ENCODE results near the gene ANTXR1. TPM values are rescaled to one million over a fixed set of nuclear protein-coding genes. Genes with fewer than 3 reads are reported as not detected.

The ANTXR1 gene
- total and polyA plus RNA-seq, 9 of the 15 experiments (the other 6 are each of a cell fraction or from before 2014, with no cell fraction given) = 0.07 to 1.00 (median 0.54) TPM

GRCh38 chr2:69223759-69224511 is 211.0 kb downstream of the ANTXR1 start:
- Histone ChIP-seq H3K36me3 (ENCODE audit: control insufficient read depth, insufficient read depth, low read length) (no peaks in the 10 kb centered on the region), H2AFZ (ENCODE audit: low read depth, low read length) (no peak overlapping the region), H4K20me1 (replicated peaks; ENCODE audit: control insufficient read depth, insufficient read depth, low read length) (no peaks in the 10 kb centered on the region; the same call in 1 of the 2 replicates), H3K4me2 (ENCODE audit: insufficient read depth, low read length) (no peak overlapping the region), H3K27ac (ENCODE audit: extremely low read depth, low read depth, low read length) (no peak overlapping the region), H3K9me3 (replicated peaks; ENCODE audit: control insufficient read depth, insufficient read depth, low read depth, low read length) (no peaks in the 10 kb centered on the region), H3K79me2 (ENCODE audit: control insufficient read depth, insufficient read depth, low read length) (no peaks in the 10 kb centered on the region), H3K4me1 (replicated peaks in 1 of 2; ENCODE audit: control insufficient read depth in 2 of 2, insufficient read depth in 2 of 2, low read length in 2 of 2) (no peaks in the 10 kb centered on the region), H3K9ac (ENCODE audit: insufficient read depth in 1 of 2, low read depth in 2 of 2, low read length in 2 of 2) (no peak overlapping the region), H3K9me1 (ENCODE audit: control insufficient read depth, insufficient read depth, low read length) (no peaks in the 10 kb centered on the region), H3K4me3 (no peak overlapping the region), H3K27me3 (ENCODE audit: control insufficient read depth in 2 of 2, insufficient read depth in 2 of 2, low read length in 2 of 2) (peaks cover 2 to 23% of the 10 kb centered on the region in 2 experiments; a peak in 2 of 5 replicates)
- POLR2A ChIA-PET = interaction anchor here (1.7 kb wide), 1 partner anchor 34 kb away, joined by 5 read pairs; no protein-coding TSS in a partner anchor
- no peak for DNase-seq (ENCODE audit: extremely low read depth in 1 of 4, low spot score in 3 of 4)
- in situ Hi-C loops (cut with MboI) = no loop called here
- CTCF ChIA-PET (ENCODE audit: low intra/inter-chr PET ratio) = no interaction called here
- no peak for FAIRE-seq
- no peak for ATAC-seq
- TF ChIP-seq, protein P1, sequence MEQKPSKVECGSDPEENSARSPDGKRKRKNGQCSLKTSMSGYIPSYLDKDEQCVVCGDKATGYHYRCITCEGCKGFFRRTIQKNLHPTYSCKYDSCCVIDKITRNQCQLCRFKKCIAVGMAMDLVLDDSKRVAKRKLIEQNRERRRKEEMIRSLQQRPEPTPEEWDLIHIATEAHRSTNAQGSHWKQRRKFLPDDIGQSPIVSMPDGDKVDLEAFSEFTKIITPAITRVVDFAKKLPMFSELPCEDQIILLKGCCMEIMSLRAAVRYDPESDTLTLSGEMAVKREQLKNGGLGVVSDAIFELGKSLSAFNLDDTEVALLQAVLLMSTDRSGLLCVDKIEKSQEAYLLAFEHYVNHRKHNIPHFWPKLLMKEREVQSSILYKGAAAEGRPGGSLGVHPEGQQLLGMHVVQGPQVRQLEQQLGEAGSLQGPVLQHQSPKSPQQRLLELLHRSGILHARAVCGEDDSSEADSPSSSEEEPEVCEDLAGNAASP (IDR thresholded peaks at IDR 0.05) = no peak
- intact Hi-C loops (cut with micrococcal nuclease) = no loop called here
- 2% methylated on average over 6 of the region's 6 CpGs for WGBS (ENCODE audit: insufficient coverage, low coverage, missing lambda C conversion rate)
- BruUV-seq (replicated peaks) = no TSS peak

DNA sequence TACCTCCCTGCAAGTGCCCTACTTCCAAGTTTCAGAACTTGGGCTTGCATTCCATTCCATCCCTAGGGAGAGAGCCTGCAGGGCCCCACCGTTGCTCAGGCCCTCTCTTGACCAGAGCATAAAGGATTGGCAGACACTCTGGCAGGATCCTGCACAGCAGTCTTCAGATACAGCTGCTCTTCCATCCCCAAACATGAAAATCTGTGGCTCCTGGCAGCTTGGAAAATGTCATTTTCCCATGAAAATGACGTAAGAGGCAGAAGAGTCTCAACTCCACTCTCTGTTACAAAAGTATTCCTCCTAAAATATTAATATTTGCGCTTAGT is 211.5 kb downstream of the ANTXR1 start:
- no peak overlapping the region for H3K4me2 ChIP-seq (ENCODE audit: insufficient read depth, low read length)
- in situ Hi-C loops (cut with MboI) (no loop called here), intact Hi-C loops (cut with micrococcal nuclease) (no loop called here)
- H3K79me2 ChIP-seq (ENCODE audit: control insufficient read depth, insufficient read depth, low read length) = no peaks in the 10 kb centered on the region
- WGBS (ENCODE audit: insufficient coverage, low coverage, missing lambda C conversion rate) = 0% methylated on average over 3 of the region's 3 CpGs
- ChIA-PET CTCF (ENCODE audit: low intra/inter-chr PET ratio) (no interaction called here), POLR2A (interaction anchor here (1.7 kb wide), 1 partner anchor 34 kb away, joined by 5 read pairs; no protein-coding TSS in a partner anchor)
- no peaks in the 10 kb centered on the region for H3K4me1 ChIP-seq (replicated peaks in 1 of 2; ENCODE audit: control insufficient read depth in 2 of 2, insufficient read depth in 2 of 2, low read length in 2 of 2)
- H3K27ac ChIP-seq (ENCODE audit: extremely low read depth, low read depth, low read length) = no peak overlapping the region
- H3K9me1 ChIP-seq (ENCODE audit: control insufficient read depth, insufficient read depth, low read length) = no peaks in the 10 kb centered on the region
- H4K20me1 ChIP-seq (replicated peaks; ENCODE audit: control insufficient read depth, insufficient read depth, low read length) = no peaks in the 10 kb centered on the region; the same call in 1 of the 2 replicates
- H3K9ac ChIP-seq (ENCODE audit: insufficient read depth in 1 of 2, low read depth in 2 of 2, low read length in 2 of 2) = no peak overlapping the region
- H3K27me3 ChIP-seq (ENCODE audit: control insufficient read depth in 2 of 2, insufficient read depth in 2 of 2, low read length in 2 of 2) = peaks cover 2 to 18% of the 10 kb centered on the region in 2 experiments; a peak in 2 of 5 replicates
- no peak overlapping the region for H2AFZ ChIP-seq (ENCODE audit: low read depth, low read length)
- no peaks in the 10 kb centered on the region for H3K36me3 ChIP-seq (ENCODE audit: control insufficient read depth, insufficient read depth, low read length)
- FAIRE-seq (no peak), DNase-seq (ENCODE audit: extremely low read depth in 1 of 4, low spot score in 3 of 4) (no peak), ATAC-seq (no peak)
- no TSS peak for BruUV-seq (replicated peaks)
- H3K9me3 ChIP-seq (replicated peaks; ENCODE audit: control insufficient read depth, insufficient read depth, low read depth, low read length) = no peaks in the 10 kb centered on the region
- H3K4me3 ChIP-seq = no peak overlapping the region
- TF ChIP-seq THRAP3 (IDR thresholded peaks at IDR 0.05; ENCODE audit: borderline replicate concordance) (no peak), ZNF277 (CRISPR knock-in tag; IDR thresholded peaks at IDR 0.05; ENCODE audit: borderline replicate concordance) (no peak), CBX5 (IDR thresholded peaks at IDR 0.05; ENCODE audit: borderline replicate concordance, low read depth) (no peak), RUNX1 (IDR thresholded peaks at IDR 0.05; ENCODE audit: low read depth) (no peak), PRMT5 (CRISPR knock-in tag; IDR thresholded peaks at IDR 0.05) (no peak), E2F1 (CRISPR knock-in tag; IDR thresholded peaks at IDR 0.05) (no peak)
- TF ChIP-seq, protein P2, sequence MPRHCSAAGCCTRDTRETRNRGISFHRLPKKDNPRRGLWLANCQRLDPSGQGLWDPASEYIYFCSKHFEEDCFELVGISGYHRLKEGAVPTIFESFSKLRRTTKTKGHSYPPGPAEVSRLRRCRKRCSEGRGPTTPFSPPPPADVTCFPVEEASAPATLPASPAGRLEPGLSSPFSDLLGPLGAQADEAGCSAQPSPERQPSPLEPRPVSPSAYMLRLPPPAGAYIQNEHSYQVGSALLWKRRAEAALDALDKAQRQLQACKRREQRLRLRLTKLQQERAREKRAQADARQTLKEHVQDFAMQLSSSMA (CRISPR knock-in tag; IDR thresholded peaks at IDR 0.05) = no peak
